Trophoblast cell (in vitro differentiated cells and primary cell): Measurements from ENCODE around the gene KCNA4. TPM values are rescaled to one million over a fixed set of nuclear protein-coding genes. Genes with fewer than 3 reads are reported as not detected.

Source experiments
- DNase-seq, 2 donors: peaks; one replicate each; pipeline ENCODE4 v3.0.0-alpha.2; 2016
- H2AFZ ChIP-seq: 2 replicates; pipeline ENCODE4 v1.6.1; 2013; ENCODE audit warnings: low read length, moderate library complexity, mild to moderate bottlenecking; ENCODE audit not compliant: insufficient read depth, poor library complexity
- H2AK5ac ChIP-seq: 2 replicates; pipeline ENCODE4 v1.6.1; 2013; ENCODE audit warnings: mild to moderate bottlenecking, low read length
- H2BK120ac ChIP-seq: 2 replicates; pipeline ENCODE4 v1.6.1; 2013; ENCODE audit warnings: low read length, mild to moderate bottlenecking, moderate library complexity; ENCODE audit not compliant: insufficient read depth, poor library complexity
- H2BK12ac ChIP-seq: 2 replicates; pipeline ENCODE4 v1.6.1; 2013; ENCODE audit warnings: mild to moderate bottlenecking, low read length, moderate library complexity
- H2BK5ac ChIP-seq: 2 replicates; pipeline ENCODE4 v1.6.1; 2013; ENCODE audit warnings: low read length, low read depth, moderate library complexity, mild to moderate bottlenecking; ENCODE audit not compliant: poor library complexity
- H3K14ac ChIP-seq: 2 replicates; pipeline ENCODE4 v1.6.1; 2013; ENCODE audit warnings: mild to moderate bottlenecking, low read length
- H3K18ac ChIP-seq: 2 replicates; pipeline ENCODE4 v1.6.1; 2013; ENCODE audit warnings: mild to moderate bottlenecking, low read length
- H3K23ac ChIP-seq: 2 replicates; pipeline ENCODE4 v1.6.1; 2013; ENCODE audit warnings: low read length
- H3K27ac ChIP-seq: 2 replicates; pipeline ENCODE4 v1.5.1; 2013; ENCODE audit warnings: low read depth, mild to moderate bottlenecking, inconsistent platforms, low read length, moderate library complexity
- H3K27me3 ChIP-seq: 2 replicates; pipeline ENCODE4 v1.6.1; 2013; ENCODE audit warnings: inconsistent platforms, mild to moderate bottlenecking, low read length, moderate library complexity; ENCODE audit not compliant: insufficient read depth
- H3K36me3 ChIP-seq, 2 experiments: 1 replicate in 1 of 2; 2 replicates in 1 of 2; pipeline ENCODE4 v1.6.1; 2013; ENCODE audit warnings: low read length in 2 of 2, mild to moderate bottlenecking in 2 of 2, moderate library complexity in 1 of 2; ENCODE audit not compliant: insufficient read depth in 2 of 2, control insufficient read depth in 1 of 2
- H3K4ac ChIP-seq: 2 replicates; pipeline ENCODE4 v1.6.1; 2013; ENCODE audit warnings: low read depth, mild to moderate bottlenecking, low read length, moderate library complexity
- H3K4me1 ChIP-seq, 2 experiments: 1 replicate in 1 of 2; 2 replicates in 1 of 2; pipeline ENCODE4 v1.6.1; 2013; ENCODE audit warnings: low read length in 2 of 2, mild to moderate bottlenecking in 2 of 2, moderate library complexity in 1 of 2; ENCODE audit not compliant: insufficient read depth in 2 of 2, control insufficient read depth in 1 of 2
- H3K4me2 ChIP-seq: 2 replicates; pipeline ENCODE4 v1.6.1; 2013; ENCODE audit warnings: inconsistent platforms, mild to moderate bottlenecking, low read length, moderate library complexity
- H3K4me3 ChIP-seq: 2 replicates; pipeline ENCODE4 v1.5.1; 2013; ENCODE audit warnings: mild to moderate bottlenecking, low read depth, low read length, inconsistent platforms
- H3K79me1 ChIP-seq: one replicate; pipeline ENCODE4 v1.6.1; 2013; ENCODE audit warnings: low read length
- H3K79me2 ChIP-seq: 2 replicates; pipeline ENCODE4 v1.6.1; 2013; ENCODE audit warnings: low read length, mild to moderate bottlenecking; ENCODE audit not compliant: control insufficient read depth, insufficient read depth, poor library complexity
- H3K9ac ChIP-seq: 2 replicates; pipeline ENCODE4 v1.6.1; 2013; ENCODE audit warnings: mild to moderate bottlenecking, low read length
- H3K9me3 ChIP-seq: 2 replicates; pipeline ENCODE4 v1.6.1; 2013; ENCODE audit warnings: low read depth, mild to moderate bottlenecking, control low read depth, inconsistent platforms, low read length; ENCODE audit not compliant: insufficient read depth
- H4K12ac ChIP-seq: 2 replicates; pipeline ENCODE4 v1.6.1; 2013; ENCODE audit warnings: low read depth, mild to moderate bottlenecking, low read length, moderate library complexity
- H4K8ac ChIP-seq: 2 replicates; pipeline ENCODE4 v1.6.1; 2013; ENCODE audit warnings: low read depth, mild to moderate bottlenecking, low read length, moderate library complexity
- H4K91ac ChIP-seq: one replicate; pipeline ENCODE4 v1.6.1; 2013; ENCODE audit warnings: low read depth, mild to moderate bottlenecking, low read length, moderate library complexity
- WGBS: extraction: QIAGEN DNeasy Blood & Tissue Kit; methylation state at CpG from one replicate; pipeline ENCODE4 v1.1.7; 2013; ENCODE audit warnings: missing lambda C conversion rate; ENCODE audit not compliant: insufficient read length, insufficient coverage; ENCODE audit errors: extremely low coverage; 5-methylcytosine and 5-hydroxymethylcytosine counted together
- polyA plus RNA-seq: library from polyadenylated mRNA; stranded (reverse); fragments of 200-250 nt; gene quantifications from 2 replicates; pipeline ENCODE4 v1.2.3, GENCODE V29; 2013

Gene KCNA4
- polyA plus RNA-seq = 0.05 and 0.08 TPM in 2 replicates

GRCh38 chr11:30016588-30017363 is at the start of gene KCNA4:
Gene KCNA4, minus strand, starts transcription at chr11:30017030. Its CDS starts 4,352 bp downstream, at chr11:30012678.
- no peak within 1 kb of the TSS for H3K18ac ChIP-seq
- H2BK12ac ChIP-seq = no peak within 1 kb of the TSS
- no peak within 1 kb of the TSS for H2BK5ac ChIP-seq
- H3K4me3 ChIP-seq = peak within 1 kb of the TSS; percentile 50
- H3K14ac ChIP-seq = no peak within 1 kb of the TSS
- WGBS = no CpG with 5 or more reads among the region's 50 CpGs
- peak within 1 kb of the TSS; percentile 77 for H3K4me2 ChIP-seq
- no peak within 1 kb of the TSS for H4K91ac ChIP-seq
- no peak within 1 kb of the TSS for H2BK120ac ChIP-seq
- H3K27me3 ChIP-seq = peaks cover 32% of the 10 kb centered on the region
- no peak within 1 kb of the TSS for H3K4ac ChIP-seq
- no peak within 1 kb of the TSS for H2AK5ac ChIP-seq
- DNase-seq = no peak
- no peak within 1 kb of the TSS for H3K27ac ChIP-seq
- no peak within 1 kb of the TSS for H3K9ac ChIP-seq
- H2AFZ ChIP-seq = no peak within 1 kb of the TSS
- peak within 1 kb of the TSS; percentile 18 for H4K12ac ChIP-seq
- no peaks in the 10 kb centered on the region for H3K36me3 ChIP-seq
- no peaks in the 10 kb centered on the region for H3K79me2 ChIP-seq
- H3K79me1 ChIP-seq = no peaks in the 10 kb centered on the region
- H4K8ac ChIP-seq = no peak within 1 kb of the TSS
- H3K4me1 ChIP-seq = peaks cover 4 to 7% of the 10 kb centered on the region in 2 experiments
- H3K23ac ChIP-seq = no peak within 1 kb of the TSS
- H3K9me3 ChIP-seq = peaks cover 2% of the 10 kb centered on the region

- WGBS = no CpG with 5 or more reads among the region's 4 CpGs
- H4K91ac ChIP-seq = no peak overlapping the region
- H3K9ac ChIP-seq = no peak overlapping the region
- H2BK5ac ChIP-seq = no peak overlapping the region
- no peak overlapping the region for H3K18ac ChIP-seq
- H3K9me3 ChIP-seq = peaks cover 1% of the 10 kb centered on the region
- H2AK5ac ChIP-seq = no peak overlapping the region
- no peak overlapping the region for H4K12ac ChIP-seq
- no peaks in the 10 kb centered on the region for H3K79me2 ChIP-seq
- no peak overlapping the region for H3K4ac ChIP-seq
- no peak overlapping the region for H3K27ac ChIP-seq
- H2BK120ac ChIP-seq = no peak overlapping the region
- no peaks in the 10 kb centered on the region for H3K4me1 ChIP-seq
- H4K8ac ChIP-seq = no peak overlapping the region
- no peak overlapping the region for H3K4me3 ChIP-seq
- DNase-seq = no peak
- no peak overlapping the region for H2BK12ac ChIP-seq
- no peak overlapping the region for H2AFZ ChIP-seq
- H3K27me3 ChIP-seq = no peaks in the 10 kb centered on the region
- H3K79me1 ChIP-seq = no peaks in the 10 kb centered on the region
- no peaks in the 10 kb centered on the region for H3K36me3 ChIP-seq
- H3K23ac ChIP-seq = no peak overlapping the region
- no peak overlapping the region for H3K14ac ChIP-seq
- no peak overlapping the region for H3K4me2 ChIP-seq
These were observed 45.3 kb upstream of the KCNA4 start for GRCh38 chr11:30062103-30062502.

GRCh38 chr11:30059172-30059815 is 42.5 kb upstream of the KCNA4 start:
- H3K4ac ChIP-seq = no peak overlapping the region
- no peaks in the 10 kb centered on the region for H3K79me2 ChIP-seq
- H3K4me2 ChIP-seq = no peak overlapping the region
- no peak overlapping the region for H4K12ac ChIP-seq
- H3K23ac ChIP-seq = no peak overlapping the region
- no peaks in the 10 kb centered on the region for H3K27me3 ChIP-seq
- H3K9ac ChIP-seq = no peak overlapping the region
- no peaks in the 10 kb centered on the region for H3K9me3 ChIP-seq
- no peak overlapping the region for H2AK5ac ChIP-seq
- H2BK120ac ChIP-seq = no peak overlapping the region
- H2BK5ac ChIP-seq = no peak overlapping the region
- no peak overlapping the region for H4K91ac ChIP-seq
- no peak overlapping the region for H2AFZ ChIP-seq
- no peaks in the 10 kb centered on the region for H3K36me3 ChIP-seq
- H2BK12ac ChIP-seq = no peak overlapping the region
- DNase-seq = no peak
- H3K18ac ChIP-seq = no peak overlapping the region
- no peak overlapping the region for H3K14ac ChIP-seq
- no peaks in the 10 kb centered on the region for H3K4me1 ChIP-seq
- H3K79me1 ChIP-seq = no peaks in the 10 kb centered on the region
- no CpG with 5 or more reads among the region's 2 CpGs for WGBS
- no peak overlapping the region for H3K4me3 ChIP-seq
- H3K27ac ChIP-seq = no peak overlapping the region
- no peak overlapping the region for H4K8ac ChIP-seq

GRCh38 chr11:30049214-30049613 is 32.4 kb upstream of the KCNA4 start:
- no peak overlapping the region for H4K12ac ChIP-seq
- H2BK5ac ChIP-seq = no peak overlapping the region
- no peak overlapping the region for H4K8ac ChIP-seq

More at GRCh38 chr11:30049214-30049613, 32.4 kb upstream of the KCNA4 start:
- Histone ChIP-seq H3K79me1 (no peaks in the 10 kb centered on the region), H2BK12ac (no peak overlapping the region), H3K27ac (no peak overlapping the region), H3K4ac (no peak overlapping the region), H2BK120ac (no peak overlapping the region), H4K91ac (no peak overlapping the region), H3K9ac (no peak overlapping the region), H2AK5ac (no peak overlapping the region), H3K4me2 (no peak overlapping the region), H3K36me3 (no peaks in the 10 kb centered on the region), H3K79me2 (no peaks in the 10 kb centered on the region), H3K4me3 (no peak overlapping the region), H3K27me3 (no peaks in the 10 kb centered on the region), H2AFZ (no peak overlapping the region), H3K4me1 (no peaks in the 10 kb centered on the region), H3K18ac (no peak overlapping the region), H3K23ac (no peak overlapping the region), H3K14ac (no peak overlapping the region), H3K9me3 (no peaks in the 10 kb centered on the region)
- WGBS = no CpG with 5 or more reads among the region's 2 CpGs
- DNase-seq = no peak
